ENCODE results near the gene WNT2B. TPM values are rescaled to one million over a fixed set of nuclear protein-coding genes. Genes with fewer than 3 reads are reported as not detected.

The WNT2B gene
- total RNA-seq, 1 experiment from 2014 or later: 0.68 TPM

DNA sequence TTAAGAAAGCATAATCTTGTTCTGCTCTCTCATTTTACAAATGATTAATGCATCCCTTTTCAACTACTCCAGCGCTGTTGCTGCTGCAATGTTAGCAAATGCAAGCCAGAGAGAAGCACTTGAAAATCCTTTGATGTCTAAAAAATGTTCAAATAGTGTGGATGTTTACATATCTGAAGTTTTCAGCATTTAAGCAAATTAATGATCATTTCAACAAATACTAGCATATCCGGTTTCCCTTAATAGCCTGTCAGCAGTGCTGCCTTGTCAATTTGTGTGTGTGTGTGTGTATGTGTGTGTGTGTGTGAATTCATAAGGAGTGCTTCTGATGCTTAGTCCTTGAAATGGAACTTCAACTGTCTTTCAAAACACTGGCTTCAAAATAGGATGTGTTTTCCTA is 48.1 kb upstream of the WNT2B start:
- DNase-seq: no peak

More for the DNA sequence above, 48.1 kb upstream of the WNT2B start:
- no peak overlapping the region for H4K91ac ChIP-seq (ENCODE audit: insufficient read length, low read depth, low read length)
- H2BK120ac ChIP-seq (ENCODE audit: low read depth, low read length, poor library complexity, severe bottlenecking): no peak overlapping the region
- H3K4me1 Mint-ChIP-seq: peaks cover 29 to 41% of the 10 kb centered on the region in 2 experiments
- no peak overlapping the region for H4K8ac ChIP-seq (replicated peaks; ENCODE audit: insufficient read length, low read depth, low read length)
- H3K27ac Mint-ChIP-seq: peak overlapping the region in 1 of 3 experiments; percentile 86; a peak in 2 of 7 replicates
- H3K4me1 ChIP-seq (ENCODE audit: insufficient read depth, low read length): no peaks in the 10 kb centered on the region
- H3K23ac ChIP-seq (ENCODE audit: insufficient read length, low read depth, low read length): no peak overlapping the region
- no peak overlapping the region for H2BK12ac ChIP-seq (ENCODE audit: insufficient read length, low read depth, low read length)
- no peak overlapping the region for H3K4me3 Mint-ChIP-seq
- H4K5ac ChIP-seq (ENCODE audit: insufficient read length, low read depth, low read length): no peak overlapping the region
- H3K27me3 ChIP-seq (ENCODE audit: insufficient read depth, low read length): no peaks in the 10 kb centered on the region; the same call in 1 of the 2 replicates
- H3T11ph ChIP-seq (ENCODE audit: low read length): no peak overlapping the region
- H3K79me2 ChIP-seq (ENCODE audit: insufficient read depth, low read length): no peaks in the 10 kb centered on the region
- H3K79me1 ChIP-seq (ENCODE audit: insufficient read depth, low read depth, low read length, poor library complexity, severe bottlenecking): no peaks in the 10 kb centered on the region
- no peak overlapping the region for H3K27ac ChIP-seq (ENCODE audit: insufficient read length, low read depth, low read length)
- no peaks in the 10 kb centered on the region for H3K9me3 ChIP-seq (ENCODE audit: control insufficient read depth, low read depth, low read length)
- H3K56ac ChIP-seq (ENCODE audit: insufficient read length, low read depth, low read length): no peak overlapping the region
- H3K18ac ChIP-seq (ENCODE audit: insufficient read length, low read depth, low read length): no peak overlapping the region
- TF ChIP-seq, protein P1, sequence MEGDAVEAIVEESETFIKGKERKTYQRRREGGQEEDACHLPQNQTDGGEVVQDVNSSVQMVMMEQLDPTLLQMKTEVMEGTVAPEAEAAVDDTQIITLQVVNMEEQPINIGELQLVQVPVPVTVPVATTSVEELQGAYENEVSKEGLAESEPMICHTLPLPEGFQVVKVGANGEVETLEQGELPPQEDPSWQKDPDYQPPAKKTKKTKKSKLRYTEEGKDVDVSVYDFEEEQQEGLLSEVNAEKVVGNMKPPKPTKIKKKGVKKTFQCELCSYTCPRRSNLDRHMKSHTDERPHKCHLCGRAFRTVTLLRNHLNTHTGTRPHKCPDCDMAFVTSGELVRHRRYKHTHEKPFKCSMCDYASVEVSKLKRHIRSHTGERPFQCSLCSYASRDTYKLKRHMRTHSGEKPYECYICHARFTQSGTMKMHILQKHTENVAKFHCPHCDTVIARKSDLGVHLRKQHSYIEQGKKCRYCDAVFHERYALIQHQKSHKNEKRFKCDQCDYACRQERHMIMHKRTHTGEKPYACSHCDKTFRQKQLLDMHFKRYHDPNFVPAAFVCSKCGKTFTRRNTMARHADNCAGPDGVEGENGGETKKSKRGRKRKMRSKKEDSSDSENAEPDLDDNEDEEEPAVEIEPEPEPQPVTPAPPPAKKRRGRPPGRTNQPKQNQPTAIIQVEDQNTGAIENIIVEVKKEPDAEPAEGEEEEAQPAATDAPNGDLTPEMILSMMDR (conservative IDR thresholded peaks at IDR 0.05): no peak
- H3K27me3 Mint-ChIP-seq (ENCODE audit: low read depth): peaks cover 4% of the 10 kb centered on the region
- no peaks in the 10 kb centered on the region for H3K23me2 ChIP-seq (ENCODE audit: insufficient read length, low read depth, low read length, poor library complexity, severe bottlenecking)
- H3K36me3 Mint-ChIP-seq (ENCODE audit: insufficient read depth in 1 of 3, low read depth in 3 of 3): peaks cover 14 to 34% (median 24%) of the 10 kb centered on the region in 3 experiments
- no peak overlapping the region for H3K4ac ChIP-seq (ENCODE audit: low read depth, low read length)
- no peak overlapping the region for H2BK5ac ChIP-seq (ENCODE audit: insufficient read length, low read length)
- WGBS (ENCODE audit: extremely low coverage, insufficient read length, low lambda C conversion rate): no CpG with 5 or more reads among the region's 2 CpGs
- H2AFZ ChIP-seq (ENCODE audit: low read length): no peak overlapping the region
- H2AK5ac ChIP-seq (ENCODE audit: insufficient read length, low read length): no peak overlapping the region
- no peak overlapping the region for H3K14ac ChIP-seq (ENCODE audit: insufficient read depth, low read length)
- H3K9ac ChIP-seq (ENCODE audit: extremely low read depth, insufficient read length, low read length): no peak overlapping the region
- no peak overlapping the region for H2BK20ac ChIP-seq (ENCODE audit: low read depth, low read length, poor library complexity, severe bottlenecking)
- H3K9me3 Mint-ChIP-seq: no peaks in the 10 kb centered on the region
- H4K20me1 ChIP-seq (ENCODE audit: control insufficient read depth, insufficient read depth, insufficient read length): no peaks in the 10 kb centered on the region
- H3K4me2 ChIP-seq (ENCODE audit: insufficient read depth, insufficient read length, low read length): no peak overlapping the region
- no peak overlapping the region for H2BK15ac ChIP-seq (ENCODE audit: low read depth, low read length)
